Eye (tissue), 1 donor: ENCODE data around the gene GIMAP1.
"Not testable (repeated sequence)": the region's sequence is repeated elsewhere in the genome, so short reads cannot be mapped to it uniquely, and the experiment has no call there.

Source experiments
- DNase-seq: peaks from one replicate; pipeline ENCODE4 v3.0.0-alpha.2; 2015

The GIMAP1 gene

GRCh38 chr7:150716368-150716767, at the start of gene GIMAP1:
GIMAP1 (plus strand) TSS chr7:150716613; CDS start chr7:150719048, 2,435 bp downstream.
- DNase-seq = no peak

DNA sequence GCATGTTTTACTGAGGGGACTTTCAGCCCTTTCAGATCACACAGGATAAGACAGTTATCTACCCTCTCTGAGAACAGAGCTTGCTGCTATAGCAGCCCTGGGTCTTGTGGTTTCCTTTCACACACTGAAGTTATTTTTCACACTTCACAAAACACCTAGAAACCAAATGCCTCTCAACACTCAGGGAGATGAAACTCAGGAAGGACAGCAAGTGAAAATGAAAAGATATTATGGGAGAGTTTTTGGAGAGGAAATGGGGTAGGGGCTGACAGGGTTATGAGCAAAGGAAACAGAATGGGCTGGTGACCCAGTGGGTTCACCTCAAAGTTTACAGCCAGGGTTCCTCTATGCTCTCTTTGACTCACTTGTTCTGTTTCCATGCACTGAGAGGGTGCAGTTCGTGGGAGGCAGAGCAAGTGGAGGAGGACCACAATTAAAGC, 47.9 kb upstream of the GIMAP1 start:
- DNase-seq = no peak

DNA sequence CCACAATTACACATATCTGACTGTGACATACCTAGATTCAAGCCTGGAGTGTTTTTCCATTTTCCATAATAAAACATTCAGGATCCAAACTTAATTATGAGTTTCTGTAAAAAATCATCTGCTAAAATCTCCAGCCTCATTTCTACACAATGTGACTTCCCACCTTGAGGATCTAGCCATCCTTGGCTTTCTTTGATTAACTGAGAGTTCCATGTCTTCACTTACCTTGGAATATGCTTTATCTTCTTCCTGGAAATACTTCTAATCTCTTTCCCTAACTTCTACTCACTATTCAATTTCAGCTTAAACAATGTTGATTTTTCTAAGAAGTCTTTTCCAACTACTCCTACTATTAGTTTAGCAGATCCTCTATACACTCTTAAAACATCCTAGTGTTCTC, 47.4 kb upstream of the GIMAP1 start:
- no peak for DNase-seq

- not testable (repeated sequence) for DNase-seq
These were observed 44.4 kb upstream of the GIMAP1 start for GRCh38 chr7:150671798-150672585.

DNA sequence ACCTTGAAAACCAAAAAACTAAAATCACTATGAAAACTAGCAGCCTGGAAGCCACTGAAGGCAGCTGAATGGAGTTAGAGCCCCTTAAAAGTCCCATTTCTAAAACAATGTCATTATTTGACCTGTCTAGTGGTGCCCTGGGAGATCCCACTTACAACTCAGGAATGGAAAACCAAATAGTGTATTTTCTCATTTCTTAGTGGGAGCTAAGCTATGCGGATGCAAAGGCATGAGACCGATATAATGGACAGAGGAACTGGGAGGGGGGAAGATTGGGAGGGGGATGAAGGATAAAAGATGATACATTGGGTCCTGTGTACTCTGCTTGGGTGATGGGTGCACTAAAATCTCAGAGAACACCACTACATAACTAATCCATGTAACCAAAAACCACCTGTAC, 40.7 kb upstream of the GIMAP1 start:
- no peak for DNase-seq

- not testable (repeated sequence) for DNase-seq
These were observed 40.1 kb upstream of the GIMAP1 start for GRCh38 chr7:150676276-150676675.

- DNase-seq = not testable (repeated sequence)
These were observed 39.6 kb upstream of the GIMAP1 start for GRCh38 chr7:150676854-150677253.

- not testable (repeated sequence) for DNase-seq
These were observed 37.8 kb upstream of the GIMAP1 start for GRCh38 chr7:150678601-150679000.

- not testable (repeated sequence) for DNase-seq
These were observed 36.0 kb upstream of the GIMAP1 start for GRCh38 chr7:150680364-150680763.

DNA sequence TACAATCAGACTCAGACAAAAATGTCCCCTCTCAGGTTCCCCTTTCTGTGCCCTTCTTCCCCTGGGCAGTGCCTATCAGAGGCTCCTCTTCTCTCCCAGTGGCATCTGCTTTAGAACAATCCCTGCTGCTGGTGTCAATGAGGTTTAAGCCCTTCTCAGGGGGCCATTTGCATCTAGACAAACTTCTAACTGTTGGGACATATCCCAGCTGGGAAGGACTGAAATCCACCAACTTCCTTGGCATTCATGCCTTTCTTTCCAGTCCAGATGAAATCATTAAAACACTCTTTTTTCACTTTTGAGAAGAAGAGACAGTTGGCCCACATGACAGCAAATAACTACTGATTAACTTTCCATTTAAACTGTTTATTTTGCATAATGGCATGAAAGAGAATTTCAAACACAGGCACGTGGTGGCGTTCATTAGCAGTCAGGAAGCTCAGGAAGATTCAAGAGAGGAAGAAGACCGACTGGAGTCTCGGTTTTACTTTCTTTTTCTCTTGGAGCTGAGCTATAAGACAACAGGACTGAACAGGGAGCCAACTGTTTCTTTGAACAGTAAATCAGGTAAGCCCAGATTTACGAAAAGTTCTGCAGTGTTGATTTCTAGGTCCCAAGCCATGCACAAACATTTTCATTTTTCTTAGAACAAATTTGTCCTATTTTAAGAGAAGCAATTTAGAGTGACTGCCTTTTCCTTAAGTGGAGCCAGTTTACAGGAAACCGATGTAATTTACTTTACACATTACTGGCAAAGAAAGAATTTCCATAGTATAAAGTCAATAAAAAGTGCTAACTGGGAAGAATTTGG, 31.0 kb upstream of the GIMAP1 start, which contains the start of gene GIMAP2:
TSS of gene GIMAP2 (plus strand) at position 488 of the 811 bp plus-strand sequence. CDS start 1,354 bp downstream, outside the sequence.
- no peak for DNase-seq

DNA sequence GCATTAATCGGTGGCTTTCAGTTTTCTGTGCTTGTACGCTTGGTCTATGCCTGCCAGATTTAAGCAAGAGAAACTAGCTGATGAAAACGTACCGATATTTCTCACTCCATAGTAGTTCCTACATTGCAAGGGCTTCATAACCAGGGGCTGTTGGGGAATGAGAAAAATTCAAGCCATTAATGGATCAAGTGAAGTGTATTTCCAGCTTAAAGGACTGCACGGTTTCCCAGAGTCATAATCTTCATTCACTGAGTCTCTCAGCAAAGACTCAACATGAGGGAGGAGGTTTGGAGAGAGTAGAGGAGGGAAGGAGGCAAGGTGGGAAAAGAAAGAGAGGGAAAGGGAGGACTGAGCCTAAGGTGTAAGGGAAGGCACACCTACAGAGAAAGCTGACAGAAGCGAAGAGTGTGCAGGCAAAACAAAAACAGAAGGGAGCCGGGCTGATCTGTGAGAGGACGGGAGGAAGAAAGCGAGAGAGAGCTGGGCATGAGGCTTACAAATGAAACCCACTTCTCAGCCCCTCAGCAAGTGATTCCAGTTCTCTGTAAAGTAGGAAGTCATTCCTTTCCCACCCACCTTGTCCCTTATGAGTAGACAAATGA, 30.3 kb upstream of the GIMAP1 start:
- no peak for DNase-seq

- DNase-seq = no peak
These were observed 27.8 kb upstream of the GIMAP1 start for GRCh38 chr7:150688630-150689029.

DNA sequence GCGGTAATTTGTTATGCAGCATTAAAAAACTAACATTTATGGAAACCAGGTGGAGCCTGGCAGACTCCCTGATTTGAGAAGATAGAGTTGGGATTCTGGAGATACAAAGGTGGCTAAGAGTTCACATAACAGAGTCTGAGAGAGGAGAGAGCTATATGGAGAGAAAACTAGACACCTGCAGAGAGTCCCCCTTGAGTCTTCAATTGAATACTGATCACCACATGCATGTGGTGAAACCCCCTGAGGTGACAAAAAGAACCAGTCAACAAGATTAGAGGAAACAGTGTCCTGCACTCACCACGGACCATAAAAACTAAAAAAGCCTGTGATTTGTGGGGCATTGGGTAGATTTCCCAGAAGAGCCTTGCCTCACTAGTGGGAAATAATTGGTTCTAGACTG, 20.8 kb upstream of the GIMAP1 start:
- DNase-seq = no peak

DNA sequence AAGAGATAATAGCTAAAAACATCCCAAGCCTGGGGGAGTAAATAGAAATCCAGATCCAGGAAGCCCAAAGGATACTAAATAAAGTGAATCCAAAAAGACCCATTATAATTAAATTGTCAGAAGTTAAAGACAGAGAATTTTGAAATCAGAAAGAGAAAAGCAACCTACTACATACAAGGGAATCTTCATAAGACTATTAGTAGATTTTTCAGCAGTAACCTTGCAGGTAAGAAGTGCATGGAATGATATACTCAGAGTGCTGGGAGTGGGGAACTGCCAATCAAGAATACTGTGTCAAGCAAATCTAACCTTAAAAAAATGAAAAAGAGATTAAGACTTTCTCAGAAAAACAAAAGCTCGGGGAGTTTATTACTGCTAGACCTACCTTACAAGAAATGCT, 13.2 kb upstream of the GIMAP1 start:
- no peak for DNase-seq

- DNase-seq = no peak
These were observed 1.1 kb upstream of the GIMAP1 start for GRCh38 chr7:150715293-150715692.

- DNase-seq = no peak
These were observed 675 bp upstream of the GIMAP1 start for GRCh38 chr7:150715738-150716137.

- DNase-seq = no peak
These were observed 526 bp downstream of the GIMAP1 start for GRCh38 chr7:150716939-150717338.

DNA sequence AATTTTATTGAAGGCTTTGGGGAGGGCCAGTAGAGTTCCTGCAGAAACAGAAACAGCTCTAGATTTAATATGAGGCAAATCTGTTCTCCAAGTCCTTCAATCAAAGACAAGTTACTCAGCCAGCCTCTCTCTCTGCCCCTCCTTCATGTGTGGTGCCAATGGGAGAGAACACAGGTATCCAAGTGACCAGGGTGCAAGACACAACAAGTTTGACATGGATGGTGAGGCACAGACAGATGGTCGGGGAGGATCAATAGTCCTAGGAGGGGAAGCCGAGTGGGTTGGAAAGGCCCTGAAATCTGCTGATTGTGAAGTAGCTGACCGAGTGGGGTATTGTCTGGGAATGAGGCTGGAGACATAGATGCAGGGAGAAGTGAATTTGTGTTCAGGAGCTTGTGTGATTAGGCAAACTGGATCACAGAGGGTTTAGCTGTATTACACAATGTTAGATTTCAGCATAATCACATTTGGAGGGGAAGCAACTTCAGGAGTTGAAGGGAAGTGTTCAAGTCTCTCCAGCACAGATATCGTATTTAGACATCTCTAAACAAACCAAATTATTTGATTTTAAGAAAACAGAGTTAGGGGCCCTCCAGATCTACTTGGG, 1.5 kb downstream of the GIMAP1 start:
- peak; percentile 6 for DNase-seq

GRCh38 chr7:150719436-150719835, 3.0 kb downstream of the GIMAP1 start:
- no peak for DNase-seq

DNA sequence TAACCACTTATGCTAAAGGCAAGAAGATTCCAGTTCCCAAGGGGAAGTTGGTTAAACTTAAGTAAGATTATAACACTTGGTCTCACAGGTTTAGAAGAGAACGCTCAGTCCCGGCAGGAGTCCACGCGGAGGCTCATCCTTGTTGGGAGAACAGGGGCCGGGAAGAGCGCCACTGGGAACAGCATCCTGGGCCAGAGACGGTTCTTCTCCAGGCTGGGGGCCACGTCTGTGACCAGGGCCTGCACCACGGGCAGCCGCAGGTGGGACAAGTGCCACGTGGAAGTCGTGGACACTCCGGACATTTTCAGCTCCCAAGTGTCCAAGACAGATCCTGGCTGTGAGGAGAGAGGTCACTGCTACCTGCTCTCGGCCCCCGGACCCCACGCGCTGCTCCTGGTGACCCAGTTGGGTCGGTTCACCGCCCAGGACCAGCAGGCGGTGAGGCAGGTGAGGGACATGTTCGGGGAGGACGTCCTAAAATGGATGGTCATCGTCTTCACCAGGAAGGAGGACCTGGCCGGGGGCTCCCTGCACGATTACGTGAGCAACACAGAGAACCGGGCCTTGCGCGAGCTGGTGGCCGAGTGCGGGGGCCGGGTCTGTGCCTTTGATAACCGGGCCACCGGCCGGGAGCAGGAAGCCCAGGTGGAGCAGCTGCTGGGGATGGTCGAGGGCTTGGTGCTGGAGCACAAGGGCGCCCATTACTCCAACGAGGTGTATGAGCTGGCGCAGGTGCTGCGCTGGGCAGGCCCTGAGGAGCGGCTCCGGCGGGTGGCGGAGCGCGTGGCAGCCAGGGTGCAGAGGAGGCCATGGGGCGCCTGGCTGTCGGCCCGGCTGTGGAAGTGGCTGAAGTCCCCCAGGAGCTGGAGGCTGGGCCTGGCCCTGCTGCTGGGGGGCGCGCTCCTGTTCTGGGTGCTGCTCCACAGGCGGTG, 3.8 kb downstream of the GIMAP1 start:
- DNase-seq = no peak

- DNase-seq = no peak
These were observed 5.6 kb downstream of the GIMAP1 start for GRCh38 chr7:150721970-150722373.

- no peak for DNase-seq
These were observed 6.1 kb downstream of the GIMAP1 start for GRCh38 chr7:150722431-150722931.
